Nephron progenitor cell (in vitro differentiated cells): ENCODE results near the gene HINT3.
A peak's percentile ranks its signal among the peaks of the same experiment; 100 is the strongest.
"Not testable (repeated sequence)": the region's sequence is repeated elsewhere in the genome, so short reads cannot be mapped to it uniquely, and the experiment has no call there.

Experiments
- DNase-seq: peaks from one replicate; pipeline ENCODE4 v3.0.0; 2021
- H3K27ac Mint-ChIP-seq: 2 replicates; pipeline ENCODE4 v1.8.0; 2021; ENCODE audit warnings: mild to moderate bottlenecking, moderate library complexity, mixed read lengths
- H3K27me3 Mint-ChIP-seq: 2 replicates; pipeline ENCODE4 v1.8.0; 2021; ENCODE audit warnings: mild to moderate bottlenecking, low read depth, mixed read lengths; ENCODE audit not compliant: poor library complexity
- H3K36me3 Mint-ChIP-seq: 2 replicates; pipeline ENCODE4 v1.8.0; 2021; ENCODE audit warnings: low read depth, mixed read lengths
- H3K4me1 Mint-ChIP-seq: 2 replicates; pipeline ENCODE4 v1.8.0; 2021; ENCODE audit warnings: mixed read lengths
- H3K4me3 Mint-ChIP-seq: 2 replicates; pipeline ENCODE4 v1.8.0; 2021; ENCODE audit warnings: mild to moderate bottlenecking, moderate library complexity, mixed read lengths
- H3K9me3 Mint-ChIP-seq: 2 replicates; pipeline ENCODE4 v1.8.0; 2021; ENCODE audit warnings: mild to moderate bottlenecking, moderate library complexity, mixed read lengths
- CTCF ChIP-seq: fragments of 200-600 bp; sonication (generic); IDR thresholded peaks from 2 replicates; pipeline ENCODE4 v1.5.0; 2021; ENCODE audit warnings: antibody characterized with exemption

HINT3 gene

GRCh38 chr6:125970760-125971159, 14.2 kb downstream of the HINT3 start:
- Mint-ChIP-seq H3K27ac (no peak overlapping the region), H3K4me1 (no peaks in the 10 kb centered on the region), H3K36me3 (peaks cover 46% of the 10 kb centered on the region), H3K9me3 (no peaks in the 10 kb centered on the region), H3K27me3 (no peaks in the 10 kb centered on the region), H3K4me3 (no peak overlapping the region)
- TF ChIP-seq CTCF: no peak
- DNase-seq: no peak

- not testable (repeated sequence) for DNase-seq, H3K9me3 Mint-ChIP-seq, H3K27ac Mint-ChIP-seq, H3K27me3 Mint-ChIP-seq, H3K4me3 Mint-ChIP-seq, H3K4me1 Mint-ChIP-seq
- peaks cover 38% of the 10 kb centered on the region for H3K36me3 Mint-ChIP-seq
Measured at GRCh38 chr6:125972478-125972877, 15.9 kb downstream of the HINT3 start.

- Mint-ChIP-seq H3K4me3 (no peak overlapping the region), H3K9me3 (no peaks in the 10 kb centered on the region), H3K27me3 (no peaks in the 10 kb centered on the region), H3K4me1 (no peaks in the 10 kb centered on the region), H3K36me3 (peaks cover 28% of the 10 kb centered on the region), H3K27ac (no peak overlapping the region)
- peak; percentile 51 for TF ChIP-seq CTCF
- DNase-seq: no peak
Measured at GRCh38 chr6:125974214-125974866, 17.8 kb downstream of the HINT3 start.

GRCh38 chr6:125979101-125979500, 22.5 kb downstream of the HINT3 start:
- peaks cover 13% of the 10 kb centered on the region for H3K36me3 Mint-ChIP-seq
- no peak for TF ChIP-seq CTCF

GRCh38 chr6:125981571-125982185, 25.1 kb downstream of the HINT3 start:
- Mint-ChIP-seq H3K4me3 (no peak overlapping the region), H3K4me1 (no peaks in the 10 kb centered on the region), H3K27me3 (no peaks in the 10 kb centered on the region), H3K36me3 (peaks cover 9% of the 10 kb centered on the region), H3K27ac (no peak overlapping the region), H3K9me3 (no peaks in the 10 kb centered on the region)
- no peak for DNase-seq
- no peak for TF ChIP-seq CTCF

More at GRCh38 chr6:125979101-125979500, 22.5 kb downstream of the HINT3 start:
- H3K27me3 Mint-ChIP-seq: no peaks in the 10 kb centered on the region
- DNase-seq: no peak
- no peak overlapping the region for H3K27ac Mint-ChIP-seq
- no peaks in the 10 kb centered on the region for H3K9me3 Mint-ChIP-seq
- no peaks in the 10 kb centered on the region for H3K4me1 Mint-ChIP-seq
- H3K4me3 Mint-ChIP-seq: no peak overlapping the region

- no peak overlapping the region for H3K27ac Mint-ChIP-seq
- no peaks in the 10 kb centered on the region for H3K27me3 Mint-ChIP-seq
- no peak for DNase-seq
- H3K4me1 Mint-ChIP-seq: no peaks in the 10 kb centered on the region
- no peak overlapping the region for H3K4me3 Mint-ChIP-seq
- H3K9me3 Mint-ChIP-seq: no peaks in the 10 kb centered on the region
- no peak for TF ChIP-seq CTCF
- peaks cover 8% of the 10 kb centered on the region for H3K36me3 Mint-ChIP-seq
Measured at GRCh38 chr6:125983246-125983945, 26.8 kb downstream of the HINT3 start.
